GM12864 (cell line): ENCODE results near the gene PDZD7.

Source experiments
- DNase-seq: peaks from one replicate; pipeline ENCODE4 v3.0.0-alpha.2; 2011; ENCODE audit warnings: low read depth
- H3K4me3 ChIP-seq: 2 replicates; pipeline ENCODE4 v1.5.1; 2011; ENCODE audit warnings: mild to moderate bottlenecking, low read depth, low read length, control low read depth
- TF ChIP-seq, protein P1 (sequence below): IDR thresholded peaks from 2 replicates; pipeline ENCODE4 v1.5.1; 2011; ENCODE audit warnings: low read depth, mild to moderate bottlenecking, moderate library complexity, low read length, control low read depth, inconsistent platforms; ENCODE audit errors: missing control alignments

Gene PDZD7

DNA sequence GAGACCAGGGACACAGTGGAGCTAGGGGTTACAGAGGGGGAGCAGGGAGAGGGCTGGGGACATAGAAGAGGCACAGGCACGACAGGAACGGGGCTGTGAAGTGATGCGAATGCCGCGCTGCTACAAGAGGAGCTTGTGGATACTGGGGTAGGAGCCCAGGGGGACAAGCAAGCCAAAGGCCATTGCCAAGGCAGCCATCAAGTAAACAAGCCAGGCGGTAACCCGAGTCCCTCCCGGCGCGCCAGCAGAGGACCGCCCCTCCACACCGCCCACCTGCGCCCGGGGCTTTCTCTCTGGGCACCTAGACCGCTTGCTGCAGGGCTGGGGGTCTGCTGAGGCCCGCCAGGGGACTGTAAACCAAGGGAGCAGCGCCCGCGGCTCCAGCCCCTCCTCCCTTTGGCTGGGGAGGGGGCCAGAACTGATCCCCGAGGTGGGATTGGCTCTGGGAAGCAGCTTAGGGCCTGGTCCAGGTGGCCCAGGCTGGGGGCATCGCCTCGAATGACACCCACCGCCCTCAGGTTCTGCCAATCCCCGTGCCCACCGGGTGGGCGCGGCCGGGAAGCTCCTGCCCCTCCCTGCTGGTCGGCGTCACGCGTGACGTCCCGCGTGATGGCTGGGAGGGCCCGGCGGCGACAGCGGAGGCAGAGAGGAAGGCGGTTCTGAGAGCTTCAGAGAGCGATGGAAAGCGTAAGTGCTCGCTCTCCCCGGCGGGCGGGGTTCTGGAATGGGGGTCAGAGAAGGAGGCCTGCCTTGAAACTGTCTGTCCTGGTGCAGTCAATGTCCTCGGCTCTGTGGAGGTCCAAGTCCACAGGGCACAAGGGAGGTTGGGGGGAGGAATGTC, 1.1 kb upstream of the PDZD7 start:
- H3K4me3 ChIP-seq: peak overlapping the region; percentile 44
- TF ChIP-seq, protein P1, sequence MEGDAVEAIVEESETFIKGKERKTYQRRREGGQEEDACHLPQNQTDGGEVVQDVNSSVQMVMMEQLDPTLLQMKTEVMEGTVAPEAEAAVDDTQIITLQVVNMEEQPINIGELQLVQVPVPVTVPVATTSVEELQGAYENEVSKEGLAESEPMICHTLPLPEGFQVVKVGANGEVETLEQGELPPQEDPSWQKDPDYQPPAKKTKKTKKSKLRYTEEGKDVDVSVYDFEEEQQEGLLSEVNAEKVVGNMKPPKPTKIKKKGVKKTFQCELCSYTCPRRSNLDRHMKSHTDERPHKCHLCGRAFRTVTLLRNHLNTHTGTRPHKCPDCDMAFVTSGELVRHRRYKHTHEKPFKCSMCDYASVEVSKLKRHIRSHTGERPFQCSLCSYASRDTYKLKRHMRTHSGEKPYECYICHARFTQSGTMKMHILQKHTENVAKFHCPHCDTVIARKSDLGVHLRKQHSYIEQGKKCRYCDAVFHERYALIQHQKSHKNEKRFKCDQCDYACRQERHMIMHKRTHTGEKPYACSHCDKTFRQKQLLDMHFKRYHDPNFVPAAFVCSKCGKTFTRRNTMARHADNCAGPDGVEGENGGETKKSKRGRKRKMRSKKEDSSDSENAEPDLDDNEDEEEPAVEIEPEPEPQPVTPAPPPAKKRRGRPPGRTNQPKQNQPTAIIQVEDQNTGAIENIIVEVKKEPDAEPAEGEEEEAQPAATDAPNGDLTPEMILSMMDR: no peak
- DNase-seq: no peak

DNA sequence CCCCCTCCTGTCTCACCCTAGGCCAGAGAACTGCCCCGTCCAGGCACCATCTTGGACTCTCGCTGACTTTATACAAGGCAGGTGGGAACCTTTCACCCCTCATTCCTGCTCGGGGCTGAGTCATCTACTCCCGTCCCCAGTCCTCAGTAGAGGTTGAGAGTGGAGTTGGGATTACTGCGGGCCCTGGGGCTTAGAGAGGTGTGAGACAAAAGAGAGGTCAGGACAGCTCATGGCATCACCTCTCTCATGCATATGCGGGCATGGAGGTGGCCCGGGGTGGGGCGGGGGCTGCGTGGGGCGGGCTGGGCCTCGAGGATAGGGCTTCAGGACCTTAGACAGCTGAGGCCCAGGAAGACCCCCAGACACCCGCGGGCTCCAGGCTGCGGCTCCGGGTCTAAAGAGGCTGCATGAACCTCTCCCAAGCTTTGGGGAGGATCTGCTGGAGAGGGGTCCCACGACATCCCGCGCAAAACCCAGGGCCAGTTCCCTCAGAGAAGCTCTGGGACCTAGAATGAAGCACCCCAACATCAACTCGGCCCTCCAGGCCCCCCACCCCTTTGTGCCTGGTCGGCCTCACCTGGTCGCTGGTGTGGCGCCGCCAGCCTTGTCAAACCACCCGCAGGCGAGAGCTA, 317 bp downstream of the PDZD7 start:
- no peak for DNase-seq
- peak overlapping the region; percentile 14 for H3K4me3 ChIP-seq
- TF ChIP-seq, protein P1: no peak

DNA sequence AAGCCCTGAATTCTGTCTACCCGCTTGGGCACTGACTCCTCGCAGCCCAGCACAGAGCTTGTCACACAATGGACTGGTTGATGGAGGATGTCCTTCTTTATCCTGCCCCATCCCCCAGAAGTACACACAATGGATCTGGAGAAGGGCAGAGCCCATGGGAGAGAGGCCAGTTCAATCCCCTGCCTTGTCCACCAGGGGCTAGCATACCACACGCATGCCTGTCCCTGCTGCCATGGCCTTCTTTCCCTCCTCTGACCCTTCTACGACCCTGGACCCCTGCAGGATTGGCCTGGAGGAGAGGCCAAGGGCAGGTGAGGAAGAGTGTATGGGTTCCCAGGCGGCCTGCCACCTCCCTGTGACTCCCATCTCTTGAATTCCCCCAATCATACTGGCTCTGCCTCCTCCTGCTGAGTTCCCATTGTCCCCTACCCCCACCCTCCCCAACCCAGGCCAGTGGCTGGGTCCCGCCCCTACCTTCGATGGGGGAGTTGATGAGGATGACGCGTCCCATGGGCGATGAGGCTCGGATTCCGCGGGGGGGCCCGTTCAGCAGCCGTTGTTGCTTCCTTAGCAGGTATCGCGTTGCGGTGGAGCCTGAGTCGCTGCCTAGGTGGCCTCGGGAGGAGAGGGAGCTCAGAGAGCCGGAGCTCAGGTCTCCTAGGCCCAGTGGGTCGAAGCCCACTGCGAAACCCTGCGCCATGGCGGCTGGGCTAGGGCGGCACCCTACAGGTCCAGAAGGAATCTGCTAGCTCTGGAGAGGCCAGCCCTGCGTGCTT, 1.2 kb downstream of the PDZD7 start:
- TF ChIP-seq, protein P1: peak; percentile 16
- no peak for DNase-seq
- no peak overlapping the region for H3K4me3 ChIP-seq

DNA sequence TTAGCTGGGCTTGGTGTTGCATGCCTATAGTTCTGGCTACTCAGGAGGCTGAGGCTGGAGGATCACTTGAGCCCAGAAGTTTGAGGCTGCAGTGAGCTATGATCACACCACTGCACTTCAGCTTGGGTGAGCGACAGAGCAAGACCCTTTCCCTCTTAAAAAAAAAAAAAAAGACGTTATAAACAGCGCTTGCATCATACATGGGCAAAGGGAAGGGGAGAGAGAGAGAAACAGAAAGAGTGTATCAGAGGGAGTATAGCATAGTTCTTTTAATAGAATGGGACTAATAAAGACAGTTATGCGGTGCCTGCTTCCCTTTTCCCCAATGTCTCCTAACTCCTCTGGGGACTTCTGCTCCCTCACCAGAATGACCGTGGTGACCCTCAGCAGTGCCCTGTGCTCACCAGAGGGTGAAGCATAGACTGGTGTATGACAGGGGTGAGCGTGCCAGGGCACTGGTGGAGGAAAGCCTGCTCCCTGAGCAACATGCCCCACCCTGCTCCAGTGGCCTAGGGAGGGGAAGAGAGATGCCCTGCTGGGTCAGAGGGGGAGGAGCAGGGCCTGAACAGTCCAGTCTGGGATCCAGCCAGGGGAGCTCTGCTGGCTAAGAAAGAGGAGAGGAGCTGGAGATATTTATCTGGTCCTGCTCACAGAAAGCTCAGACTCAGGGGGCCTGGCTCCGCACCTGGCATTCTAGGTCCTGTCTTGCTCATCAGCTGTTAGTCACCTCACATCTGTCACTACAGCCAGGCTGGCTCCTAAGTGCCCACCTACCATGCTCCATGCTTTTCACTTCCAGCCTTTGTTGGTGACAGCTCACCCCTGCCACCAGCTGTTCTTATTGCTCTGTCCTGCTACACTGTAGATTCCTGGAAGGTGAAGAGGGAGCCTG, 2.2 kb downstream of the PDZD7 start:
- DNase-seq: no peak
- TF ChIP-seq, protein P1: no peak

DNA sequence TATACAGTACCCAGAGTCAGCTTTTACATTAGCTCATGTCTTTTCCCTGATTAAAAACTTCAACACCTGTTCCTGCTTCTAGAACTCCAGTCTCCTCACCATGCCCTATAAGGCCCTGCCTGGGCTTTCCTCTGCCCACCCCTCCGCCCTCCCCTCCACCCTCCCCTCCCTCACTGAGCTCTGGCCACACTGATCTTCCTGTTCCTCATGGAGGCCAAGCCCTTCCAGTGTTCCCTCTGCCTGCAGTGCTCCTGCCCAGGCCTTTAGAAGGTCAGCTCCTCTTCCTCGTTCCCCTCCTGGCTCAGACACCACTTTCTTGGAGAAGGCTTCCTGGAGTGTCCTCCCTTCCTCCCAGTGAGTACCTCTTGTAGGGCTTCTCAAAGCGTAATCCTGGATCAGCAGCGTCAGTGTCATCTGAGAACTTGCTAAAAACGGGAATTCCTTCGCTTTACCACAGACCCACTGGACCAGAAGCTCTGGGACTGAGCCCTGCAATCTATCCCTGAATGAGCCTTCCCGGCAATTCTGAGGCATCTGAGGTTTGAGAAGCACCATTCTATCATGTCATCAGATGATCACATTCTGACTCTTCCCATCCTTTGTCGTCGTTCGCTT, 3.7 kb downstream of the PDZD7 start:
- H3K4me3 ChIP-seq: no peak overlapping the region
- DNase-seq: no peak

More for the DNA sequence above, 2.2 kb downstream of the PDZD7 start:
- no peak overlapping the region for H3K4me3 ChIP-seq

More for the DNA sequence above, 3.7 kb downstream of the PDZD7 start:
- TF ChIP-seq, protein P1: no peak
